HepG2 (cell line): Measurements from ENCODE around the gene SMARCA5. TPM values are rescaled to one million over a fixed set of nuclear protein-coding genes. Genes with fewer than 3 reads are reported as not detected.

Source experiments
- ARNT2 ChIP-seq: sonication (generic); formaldehyde crosslinking; IDR thresholded peaks from 2 replicates; pipeline ENCODE4 v1.8.0; 2022; ENCODE audit warnings: mild to moderate bottlenecking, low read depth, missing genetic modification reagents, moderate library complexity
- CBX1 ChIP-seq: IDR thresholded peaks from one replicate; pipeline ENCODE4 v1.6.1; 2016; ENCODE audit warnings: antibody characterized with exemption, low read depth
- CENPBD1 ChIP-seq: sonication (generic); formaldehyde crosslinking; IDR thresholded peaks from 2 replicates; pipeline ENCODE4 v1.8.0; 2022; ENCODE audit warnings: missing genetic modification reagents, low read depth, mild to moderate bottlenecking, borderline replicate concordance
- ERF ChIP-seq: IDR thresholded peaks from 2 replicates; pipeline ENCODE4 v1.6.1; 2018; ENCODE audit warnings: missing biosample characterization, missing genetic modification reagents
- GATAD2A ChIP-seq: IDR thresholded peaks from 2 replicates; pipeline ENCODE4 v1.6.1; 2016
- HMG20A ChIP-seq: IDR thresholded peaks from 2 replicates; pipeline ENCODE4 v1.6.1; 2016; ENCODE audit warnings: borderline replicate concordance
- KDM5B ChIP-seq: sonication (generic); formaldehyde crosslinking; IDR thresholded peaks from 2 replicates; pipeline ENCODE4 v1.4.0; 2020; ENCODE audit warnings: missing genetic modification reagents, mild to moderate bottlenecking, borderline replicate concordance
- KLF16 ChIP-seq, 2 experiments: sonication (generic) in 1 of 2; formaldehyde crosslinking in 1 of 2; IDR thresholded peaks; 2 replicates each; pipeline versions ENCODE4 v1.6.1 to v1.8.0; 2016 to 2023; ENCODE audit warnings: missing genetic modification reagents in 2 of 2, missing compliant biosample characterization in 1 of 2
- NCOA5 ChIP-seq: sonication (generic); formaldehyde crosslinking; IDR thresholded peaks from 2 replicates; pipeline ENCODE4 v1.4.0; 2020; ENCODE audit warnings: missing genetic modification reagents
- NFATC3 ChIP-seq: sonication (generic); formaldehyde crosslinking; IDR thresholded peaks from 2 replicates; pipeline ENCODE4 v1.5.1; 2020; ENCODE audit warnings: mild to moderate bottlenecking, missing genetic modification reagents
- NFIC ChIP-seq: IDR thresholded peaks from 2 replicates; pipeline ENCODE4 v1.6.1; 2012; ENCODE audit warnings: mild to moderate bottlenecking, low read length, inconsistent platforms
- NONO ChIP-seq, 2 experiments: fragments of 450-650 bp in 1 of 2; sonication (generic) in 1 of 2; formaldehyde crosslinking in 1 of 2; IDR thresholded peaks in 1 of 2; conservative IDR thresholded peaks in 1 of 2; 2 replicates each; pipeline versions ENCODE4 v1.6.1 to v1.8.0; 2017 to 2022; ENCODE audit warnings: mild to moderate bottlenecking in 1 of 2, missing genetic modification reagents in 1 of 2, moderate library complexity in 1 of 2
- NR3C1 ChIP-seq: sonication (generic); formaldehyde crosslinking; IDR thresholded peaks from 2 replicates; pipeline ENCODE4 v1.4.0; 2020; ENCODE audit warnings: missing genetic modification reagents
- PREB ChIP-seq: sonication (generic); formaldehyde crosslinking; IDR thresholded peaks from 2 replicates; pipeline ENCODE4 v1.4.0; 2020; ENCODE audit warnings: missing genetic modification reagents
- RBM39 ChIP-seq: fragments of 200-400 bp; formaldehyde crosslinking; IDR thresholded peaks from one replicate; pipeline ENCODE4 v1.6.1; 2018; ENCODE audit warnings: antibody characterized with exemption, mild to moderate bottlenecking, low read depth, low read length; ENCODE audit not compliant: poor library complexity, severe bottlenecking
- REL ChIP-seq: sonication (generic); formaldehyde crosslinking; conservative IDR thresholded peaks from 2 replicates; pipeline ENCODE4 v1.8.0; 2022; ENCODE audit warnings: mild to moderate bottlenecking, missing genetic modification reagents, moderate library complexity
- ZBTB21 ChIP-seq: sonication (generic); formaldehyde crosslinking; IDR thresholded peaks from 2 replicates; pipeline ENCODE4 v1.4.0; 2020; ENCODE audit warnings: missing genetic modification reagents
- ZFP82 ChIP-seq: sonication (generic); formaldehyde crosslinking; IDR thresholded peaks from 2 replicates; pipeline ENCODE4 v1.5.1; 2020; ENCODE audit warnings: mild to moderate bottlenecking, missing genetic modification reagents, borderline replicate concordance
- ZNF225 ChIP-seq: sonication (generic); formaldehyde crosslinking; IDR thresholded peaks from 2 replicates; pipeline ENCODE4 v1.4.0; 2020; ENCODE audit warnings: mild to moderate bottlenecking, missing genetic modification reagents
- ZNF280B ChIP-seq: sonication (generic); formaldehyde crosslinking; IDR thresholded peaks from 2 replicates; pipeline ENCODE4 v1.5.0; 2020; ENCODE audit warnings: missing genetic modification reagents, mild to moderate bottlenecking, borderline replicate concordance
- ZNF292 ChIP-seq: sonication (generic); formaldehyde crosslinking; IDR thresholded peaks from 2 replicates; pipeline ENCODE4 v1.8.1; 2022; ENCODE audit warnings: mild to moderate bottlenecking, low read depth, missing genetic modification reagents, borderline replicate concordance
- ZNF329 ChIP-seq: sonication (generic); formaldehyde crosslinking; IDR thresholded peaks from 2 replicates; pipeline ENCODE4 v1.9.0; 2021; ENCODE audit warnings: low read depth, mild to moderate bottlenecking, missing genetic modification reagents
- ZNF343 ChIP-seq: sonication (generic); formaldehyde crosslinking; IDR thresholded peaks from 2 replicates; pipeline ENCODE4 v1.4.0; 2020; ENCODE audit warnings: mild to moderate bottlenecking, missing genetic modification reagents
- ZNF441 ChIP-seq: sonication (generic); formaldehyde crosslinking; IDR thresholded peaks from 2 replicates; pipeline ENCODE4 v1.7.0; 2021; ENCODE audit warnings: missing genetic modification reagents, borderline replicate concordance
- ZNF446 ChIP-seq: sonication (generic); formaldehyde crosslinking; IDR thresholded peaks from 2 replicates; pipeline ENCODE4 v1.5.0; 2020; ENCODE audit warnings: mild to moderate bottlenecking, missing genetic modification reagents
- ZNF670 ChIP-seq: sonication (generic); formaldehyde crosslinking; IDR thresholded peaks from 2 replicates; pipeline ENCODE4 v1.8.0; 2022; ENCODE audit warnings: mild to moderate bottlenecking, missing genetic modification reagents, borderline replicate concordance
- ZNF777 ChIP-seq: sonication (generic); formaldehyde crosslinking; IDR thresholded peaks from 2 replicates; pipeline ENCODE4 v1.4.0; 2020; ENCODE audit warnings: missing genetic modification reagents
- ZSCAN20 ChIP-seq: sonication (generic); formaldehyde crosslinking; IDR thresholded peaks from 2 replicates; pipeline ENCODE4 v1.4.0; 2020; ENCODE audit warnings: missing genetic modification reagents, mild to moderate bottlenecking, borderline replicate concordance
- ZSCAN5A ChIP-seq: sonication (generic); formaldehyde crosslinking; IDR thresholded peaks from 2 replicates; pipeline ENCODE4 v1.8.0; 2022; ENCODE audit warnings: mild to moderate bottlenecking, missing genetic modification reagents, borderline replicate concordance
- polyA plus RNA-seq, 8 experiments: library from polyadenylated mRNA; depleted of rRNA in 3 of 8; stranded (reverse) in 7 of 8; unstranded in 1 of 8; fragments of >200 nt; fragmentation: Illumina TruSeq in 4 of 8; extraction: Trizol in 4 of 8; gene quantifications; 2 replicates each; pipeline versions ENCODE4 v1.2.1 to v1.2.3, GENCODE V29; 2011 to 2016; ENCODE audit warnings: low read depth in 4 of 8, missing spikeins in 1 of 8, mixed read lengths in 1 of 8; ENCODE audit not compliant: insufficient read depth in 1 of 8
- total RNA-seq, 5 experiments: library from RNA; depleted of rRNA; stranded (reverse); fragments of >200 nt; fragmentation: Illumina TruSeq; extraction: Trizol; gene quantifications; 2 replicates each; pipeline ENCODE4 v1.2.3, GENCODE V29; 2016; ENCODE audit warnings: low read depth in 1 of 5

The SMARCA5 gene
- total and polyA plus RNA-seq, 2 of the 13 experiments (the other 11 are each of a cell fraction or from before 2014, with no cell fraction given): 7.0 to 37.5 TPM

GRCh38 chr4:143512978-143513313 lies 556 bp upstream of the SMARCA5 start (continued):
- no peak for TF ChIP-seq NONO (IDR thresholded peaks at IDR 0.05)
- no peak for TF ChIP-seq NONO (CRISPR knock-in tag; conservative IDR thresholded peaks at IDR 0.05)
- no peak for TF ChIP-seq KDM5B
- 0 out of 2 replicates have a peak, but pooled peaks have one; percentile 10 for TF ChIP-seq GATAD2A (CRISPR knock-in tag)
- TF ChIP-seq NCOA5 (CRISPR knock-in tag): no peak
- no peak for TF ChIP-seq ERF
- no peak for TF ChIP-seq KLF16 (CRISPR knock-in tag; IDR thresholded peaks at IDR 0.05)
- TF ChIP-seq ZSCAN20 (CRISPR knock-in tag): no peak
- TF ChIP-seq ZNF225 (CRISPR knock-in tag): no peak
- TF ChIP-seq ZNF446 (CRISPR knock-in tag): no peak
- TF ChIP-seq ZFP82 (CRISPR knock-in tag): 0 out of 2 replicates have a peak, but pooled peaks have one; percentile 2
- peak; percentile 93 for TF ChIP-seq ZBTB21
- TF ChIP-seq ZSCAN5A (CRISPR knock-in tag): peak; percentile 67; the same call in 1 of the 2 replicates
- no peak for TF ChIP-seq ZNF343
- no peak for TF ChIP-seq RBM39
- TF ChIP-seq CBX1: no peak
- no peak for TF ChIP-seq ZNF670 (CRISPR knock-in tag)
- TF ChIP-seq ZNF280B: no peak; the same call in 1 of the 2 replicates
- TF ChIP-seq HMG20A (CRISPR knock-in tag): 0 out of 2 replicates have a peak, but pooled peaks have one; percentile 22
- no peak for TF ChIP-seq REL (CRISPR knock-in tag)
- no peak for TF ChIP-seq ZNF329
- no peak for TF ChIP-seq ARNT2 (CRISPR knock-in tag)
- TF ChIP-seq ZNF292 (CRISPR knock-in tag): no peak
- TF ChIP-seq ZNF777: no peak
- no peak for TF ChIP-seq CENPBD1 (CRISPR knock-in tag)
- TF ChIP-seq NFIC: no peak
- no peak for TF ChIP-seq PREB (CRISPR knock-in tag)
- no peak for TF ChIP-seq NR3C1
- TF ChIP-seq ZNF441 (CRISPR knock-in tag): no peak
- no peak for TF ChIP-seq NFATC3 (CRISPR knock-in tag)
